Measurements from ENCODE around the gene RBM20.

DNA sequence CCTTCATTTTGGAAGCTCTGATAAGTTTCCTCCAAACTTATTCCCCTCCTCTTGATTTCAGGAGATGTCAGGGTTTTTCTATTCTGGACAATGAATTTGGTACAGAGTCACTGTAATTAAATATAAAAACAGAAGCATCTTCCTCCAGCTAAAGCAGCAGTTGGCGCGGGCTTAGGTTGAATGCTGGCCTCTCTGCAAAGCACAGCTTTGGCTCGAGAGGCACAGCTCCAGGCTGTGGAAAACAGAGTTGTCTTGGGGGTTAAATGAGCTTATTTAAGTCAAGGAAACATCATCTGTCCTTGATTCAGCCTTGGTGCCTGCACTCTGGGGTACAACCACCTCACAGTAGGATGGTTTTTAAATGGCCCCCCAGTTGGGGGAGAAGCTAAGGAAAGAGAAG lies 192.6 kb downstream of the RBM20 start:
- TF ChIP-seq, protein P1, sequence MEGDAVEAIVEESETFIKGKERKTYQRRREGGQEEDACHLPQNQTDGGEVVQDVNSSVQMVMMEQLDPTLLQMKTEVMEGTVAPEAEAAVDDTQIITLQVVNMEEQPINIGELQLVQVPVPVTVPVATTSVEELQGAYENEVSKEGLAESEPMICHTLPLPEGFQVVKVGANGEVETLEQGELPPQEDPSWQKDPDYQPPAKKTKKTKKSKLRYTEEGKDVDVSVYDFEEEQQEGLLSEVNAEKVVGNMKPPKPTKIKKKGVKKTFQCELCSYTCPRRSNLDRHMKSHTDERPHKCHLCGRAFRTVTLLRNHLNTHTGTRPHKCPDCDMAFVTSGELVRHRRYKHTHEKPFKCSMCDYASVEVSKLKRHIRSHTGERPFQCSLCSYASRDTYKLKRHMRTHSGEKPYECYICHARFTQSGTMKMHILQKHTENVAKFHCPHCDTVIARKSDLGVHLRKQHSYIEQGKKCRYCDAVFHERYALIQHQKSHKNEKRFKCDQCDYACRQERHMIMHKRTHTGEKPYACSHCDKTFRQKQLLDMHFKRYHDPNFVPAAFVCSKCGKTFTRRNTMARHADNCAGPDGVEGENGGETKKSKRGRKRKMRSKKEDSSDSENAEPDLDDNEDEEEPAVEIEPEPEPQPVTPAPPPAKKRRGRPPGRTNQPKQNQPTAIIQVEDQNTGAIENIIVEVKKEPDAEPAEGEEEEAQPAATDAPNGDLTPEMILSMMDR (IDR thresholded peaks at IDR 0.05), result no peak
- TF ChIP-seq EZH2 (IDR thresholded peaks at IDR 0.05), result no peak

Data from neural progenitor cell (in vitro differentiated cells).